ENCODE results near the gene NFKBIL1.

The NFKBIL1 gene

DNA sequence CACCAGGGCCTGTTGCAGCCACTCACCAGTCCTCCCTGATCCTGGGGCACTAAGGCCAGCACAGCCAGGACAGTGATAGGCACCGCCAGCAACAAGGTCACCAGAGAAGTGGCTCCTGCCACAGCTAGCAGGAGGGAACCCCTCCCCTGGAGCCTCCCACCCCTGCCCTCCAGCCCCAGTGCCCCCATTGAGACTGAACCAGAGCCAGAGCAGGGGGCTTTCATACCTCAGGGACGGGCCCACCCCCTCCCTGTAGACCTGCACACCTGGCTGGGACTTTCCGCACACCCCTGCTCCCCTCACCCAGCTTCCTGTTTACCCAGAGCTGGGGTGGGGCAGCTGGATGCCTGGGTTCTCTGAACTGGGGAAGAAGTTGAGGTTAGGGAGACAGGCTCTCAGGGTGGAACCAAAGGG is 34.8 kb downstream of the NFKBIL1 start, which contains the start of gene LTB:
LTB (minus strand) TSS at position 195 of the 414 bp plus-strand sequence; CDS start at position 188, 7 bp downstream.
- Histone ChIP-seq H3K4me3 (ENCODE audit: low read depth, low read length) (peak within 1 kb of the TSS; percentile 80), H3K36me3 (replicated peaks) (no peaks in the 10 kb centered on the region), H3K27ac (no peak within 1 kb of the TSS), H3K27me3 (replicated peaks) (no peaks in the 10 kb centered on the region)
- in situ Hi-C loops (cut with HindIII; ENCODE audit: low pct_ligation_motif_present, low sequenced_read_pairs) = no loop called here
- no peak for DNase-seq
- TF ChIP-seq, protein P1, sequence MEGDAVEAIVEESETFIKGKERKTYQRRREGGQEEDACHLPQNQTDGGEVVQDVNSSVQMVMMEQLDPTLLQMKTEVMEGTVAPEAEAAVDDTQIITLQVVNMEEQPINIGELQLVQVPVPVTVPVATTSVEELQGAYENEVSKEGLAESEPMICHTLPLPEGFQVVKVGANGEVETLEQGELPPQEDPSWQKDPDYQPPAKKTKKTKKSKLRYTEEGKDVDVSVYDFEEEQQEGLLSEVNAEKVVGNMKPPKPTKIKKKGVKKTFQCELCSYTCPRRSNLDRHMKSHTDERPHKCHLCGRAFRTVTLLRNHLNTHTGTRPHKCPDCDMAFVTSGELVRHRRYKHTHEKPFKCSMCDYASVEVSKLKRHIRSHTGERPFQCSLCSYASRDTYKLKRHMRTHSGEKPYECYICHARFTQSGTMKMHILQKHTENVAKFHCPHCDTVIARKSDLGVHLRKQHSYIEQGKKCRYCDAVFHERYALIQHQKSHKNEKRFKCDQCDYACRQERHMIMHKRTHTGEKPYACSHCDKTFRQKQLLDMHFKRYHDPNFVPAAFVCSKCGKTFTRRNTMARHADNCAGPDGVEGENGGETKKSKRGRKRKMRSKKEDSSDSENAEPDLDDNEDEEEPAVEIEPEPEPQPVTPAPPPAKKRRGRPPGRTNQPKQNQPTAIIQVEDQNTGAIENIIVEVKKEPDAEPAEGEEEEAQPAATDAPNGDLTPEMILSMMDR (IDR thresholded peaks at IDR 0.05; ENCODE audit: low read depth, low read length, missing control alignments) = no peak

DNA sequence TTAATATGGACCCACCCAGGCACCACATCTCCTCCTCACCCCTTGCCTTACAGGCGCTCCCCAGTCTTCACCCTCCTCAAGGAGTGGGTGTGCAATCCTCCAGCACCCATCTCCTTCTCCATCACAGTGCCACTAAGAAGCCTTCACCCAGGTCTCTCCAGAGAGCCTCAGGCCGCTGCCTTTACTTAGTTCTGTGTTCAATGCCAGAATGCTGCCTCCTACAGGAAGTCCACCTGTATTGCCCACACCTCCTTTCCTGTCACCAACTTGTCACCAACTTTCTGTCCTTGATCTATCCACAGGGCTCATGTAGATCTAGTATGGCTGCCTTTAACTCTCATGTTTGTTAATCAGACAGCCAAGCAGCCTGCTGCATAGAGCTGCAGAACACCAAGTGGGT is 38.1 kb downstream of the NFKBIL1 start:
- Histone ChIP-seq H3K27ac (no peak overlapping the region), H3K36me3 (replicated peaks) (no peaks in the 10 kb centered on the region), H3K27me3 (replicated peaks) (no peaks in the 10 kb centered on the region), H3K4me3 (ENCODE audit: low read depth, low read length) (no peak overlapping the region)
- DNase-seq = no peak
- TF ChIP-seq, protein P1 (IDR thresholded peaks at IDR 0.05; ENCODE audit: low read depth, low read length, missing control alignments) = peak; percentile 65
- in situ Hi-C loops (cut with HindIII; ENCODE audit: low pct_ligation_motif_present, low sequenced_read_pairs) = no loop called here

DNA sequence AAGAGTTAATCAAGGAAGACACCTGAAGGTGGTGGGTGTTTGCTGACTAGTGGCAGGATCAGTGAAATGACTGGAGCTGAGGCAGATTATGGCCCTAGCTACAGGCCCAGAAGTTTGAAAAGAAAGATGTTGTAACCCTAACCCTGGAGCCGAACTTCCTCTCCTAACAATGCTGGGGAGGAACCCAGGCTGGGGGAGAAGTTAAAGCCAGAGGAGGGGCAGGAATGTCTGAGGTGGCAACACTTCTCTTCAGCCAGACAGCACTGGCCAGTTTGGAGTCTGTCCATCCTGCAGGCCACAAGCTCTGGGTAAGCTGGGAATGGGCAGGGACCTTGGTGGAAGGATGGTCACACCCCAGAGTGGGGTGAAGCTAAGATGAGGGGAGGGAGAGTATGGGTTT is 38.6 kb downstream of the NFKBIL1 start, which contains the start of gene LST1:
LST1 (plus strand) TSS at position 270 of the 400 bp plus-strand sequence. CDS start 1,023 bp downstream, outside the sequence.
- Histone ChIP-seq H3K36me3 (replicated peaks) (no peaks in the 10 kb centered on the region), H3K27me3 (replicated peaks) (no peaks in the 10 kb centered on the region), H3K4me3 (ENCODE audit: low read depth, low read length) (no peak within 1 kb of the TSS), H3K27ac (no peak within 1 kb of the TSS)
- in situ Hi-C loops (cut with HindIII; ENCODE audit: low pct_ligation_motif_present, low sequenced_read_pairs) = no loop called here
- DNase-seq = no peak
- TF ChIP-seq, protein P1 (IDR thresholded peaks at IDR 0.05; ENCODE audit: low read depth, low read length, missing control alignments) = no peak

DNA sequence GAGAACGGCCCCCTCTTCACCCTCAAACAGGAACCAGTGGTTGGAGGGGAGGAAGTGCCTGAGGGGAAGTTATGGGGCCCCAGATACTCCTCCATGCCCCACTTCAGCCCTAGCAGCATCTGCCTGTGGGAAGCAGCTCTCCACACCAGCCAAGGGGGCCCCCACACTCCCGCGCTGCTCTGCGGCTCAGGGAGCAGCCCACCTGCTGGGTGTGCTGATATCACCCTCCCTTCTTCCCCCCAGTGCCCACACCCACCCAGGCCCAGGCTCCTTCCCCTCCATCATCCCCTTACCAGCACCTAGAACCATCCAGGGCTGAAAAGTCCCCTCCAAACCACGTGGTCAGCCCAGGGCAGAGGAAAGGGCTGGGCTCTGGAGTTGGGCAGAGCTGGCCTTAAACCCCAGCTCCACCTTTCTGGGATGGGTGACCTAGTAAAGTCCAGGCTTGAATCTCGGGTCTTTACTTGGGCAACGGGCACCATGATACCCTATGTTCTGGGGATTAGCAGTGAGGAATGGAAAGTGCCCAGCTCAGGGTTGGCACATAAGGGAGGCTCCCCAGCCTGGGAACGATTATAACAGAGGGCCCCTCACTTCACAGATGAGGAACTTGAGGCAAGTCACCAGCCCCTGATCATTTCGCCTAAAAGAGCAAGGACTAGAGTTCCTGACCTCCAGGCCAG is 39.3 kb downstream of the NFKBIL1 start:
- Histone ChIP-seq H3K27ac (no peak overlapping the region), H3K27me3 (replicated peaks) (no peaks in the 10 kb centered on the region), H3K36me3 (replicated peaks) (no peaks in the 10 kb centered on the region), H3K4me3 (ENCODE audit: low read depth, low read length) (no peak overlapping the region)
- no peak for DNase-seq
- TF ChIP-seq, protein P1 (IDR thresholded peaks at IDR 0.05; ENCODE audit: low read depth, low read length, missing control alignments) = no peak
- in situ Hi-C loops (cut with HindIII; ENCODE audit: low pct_ligation_motif_present, low sequenced_read_pairs) = no loop called here

DNA sequence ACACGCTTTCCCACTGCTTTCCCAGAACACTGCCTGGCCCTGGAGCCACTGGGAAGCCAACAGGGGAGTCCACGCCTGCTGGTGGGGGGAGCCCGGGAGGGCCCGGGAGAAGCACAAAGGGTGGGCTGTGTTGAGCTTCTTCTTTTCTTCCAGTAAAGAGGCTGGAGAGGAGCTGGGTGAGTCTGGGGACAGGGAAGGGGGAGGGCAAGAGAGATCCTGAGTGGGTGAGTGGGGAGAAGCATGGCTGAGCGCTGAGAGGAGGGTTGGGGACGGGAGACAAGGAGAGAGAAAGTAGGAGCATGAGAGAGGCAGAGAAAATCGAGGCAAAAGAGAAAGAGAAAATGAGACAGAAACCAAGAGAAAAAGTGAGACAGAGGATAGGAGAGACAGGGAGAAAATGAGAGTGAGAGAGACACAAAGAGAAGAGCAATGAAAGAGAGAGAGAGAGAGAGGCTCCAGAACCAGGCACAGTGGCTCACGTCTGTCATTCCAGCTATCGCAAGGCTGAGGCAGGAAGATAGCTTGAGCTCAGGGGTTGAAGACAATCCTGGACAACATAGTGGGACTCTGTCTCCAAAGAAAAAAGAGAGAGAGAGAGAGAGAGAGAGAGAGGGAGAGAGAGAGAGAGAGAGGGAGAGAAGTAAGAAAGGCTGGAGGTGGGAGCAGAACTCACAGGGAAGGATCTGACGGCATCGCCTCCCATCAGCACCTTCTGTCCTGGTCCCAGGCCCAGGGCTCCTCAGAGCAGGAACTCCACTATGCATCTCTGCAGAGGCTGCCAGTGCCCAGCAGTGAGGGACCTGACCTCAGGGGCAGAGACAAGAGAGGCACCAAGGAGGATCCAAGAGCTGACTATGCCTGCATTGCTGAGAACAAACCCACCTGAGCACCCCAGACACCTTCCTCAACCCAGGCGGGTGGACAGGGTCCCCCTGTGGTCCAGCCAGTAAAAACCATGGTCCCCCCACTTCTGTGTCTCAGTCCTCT is 40.7 kb downstream of the NFKBIL1 start:
- no peak for DNase-seq
- in situ Hi-C loops (cut with HindIII; ENCODE audit: low pct_ligation_motif_present, low sequenced_read_pairs) = no loop called here
- Histone ChIP-seq H3K27me3 (replicated peaks) (no peaks in the 10 kb centered on the region), H3K27ac (no peak overlapping the region), H3K4me3 (ENCODE audit: low read depth, low read length) (no peak overlapping the region), H3K36me3 (replicated peaks) (no peaks in the 10 kb centered on the region)
- TF ChIP-seq, protein P1 (IDR thresholded peaks at IDR 0.05; ENCODE audit: low read depth, low read length, missing control alignments) = no peak
